Measurements from ENCODE around the gene TMEM123.

- TF ChIP-seq POLR2AphosphoS5 (IDR thresholded peaks at IDR 0.05; ENCODE audit: low read length) (no peak), ZSCAN29 (IDR thresholded peaks at IDR 0.05) (no peak), RAD21 (IDR thresholded peaks at IDR 0.05; ENCODE audit: insufficient read depth, low read depth, low read length) (no peak)
- TF ChIP-seq, protein P1, sequence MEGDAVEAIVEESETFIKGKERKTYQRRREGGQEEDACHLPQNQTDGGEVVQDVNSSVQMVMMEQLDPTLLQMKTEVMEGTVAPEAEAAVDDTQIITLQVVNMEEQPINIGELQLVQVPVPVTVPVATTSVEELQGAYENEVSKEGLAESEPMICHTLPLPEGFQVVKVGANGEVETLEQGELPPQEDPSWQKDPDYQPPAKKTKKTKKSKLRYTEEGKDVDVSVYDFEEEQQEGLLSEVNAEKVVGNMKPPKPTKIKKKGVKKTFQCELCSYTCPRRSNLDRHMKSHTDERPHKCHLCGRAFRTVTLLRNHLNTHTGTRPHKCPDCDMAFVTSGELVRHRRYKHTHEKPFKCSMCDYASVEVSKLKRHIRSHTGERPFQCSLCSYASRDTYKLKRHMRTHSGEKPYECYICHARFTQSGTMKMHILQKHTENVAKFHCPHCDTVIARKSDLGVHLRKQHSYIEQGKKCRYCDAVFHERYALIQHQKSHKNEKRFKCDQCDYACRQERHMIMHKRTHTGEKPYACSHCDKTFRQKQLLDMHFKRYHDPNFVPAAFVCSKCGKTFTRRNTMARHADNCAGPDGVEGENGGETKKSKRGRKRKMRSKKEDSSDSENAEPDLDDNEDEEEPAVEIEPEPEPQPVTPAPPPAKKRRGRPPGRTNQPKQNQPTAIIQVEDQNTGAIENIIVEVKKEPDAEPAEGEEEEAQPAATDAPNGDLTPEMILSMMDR (IDR thresholded peaks at IDR 0.05 in 2 of 3, conservative IDR thresholded peaks at IDR 0.05 in 1 of 3; ENCODE audit: control insufficient read depth in 2 of 3, extremely low read depth in 1 of 3, insufficient read depth in 1 of 3, low read depth in 3 of 3, low read length in 3 of 3): no peak
These were observed 34.6 kb upstream of the TMEM123 start for GRCh38 chr11:102487214-102487613.

Measured in GM12878 (cell line).